IPS DF 6.9 (cell line): ENCODE data around the gene CCNE1.

Source experiments
- DNase-seq: peaks from one replicate; pipeline ENCODE4 v3.0.0-alpha.2; 2013; ENCODE audit warnings: low read depth, low spot score
- H3K27ac ChIP-seq: one replicate; pipeline ENCODE4 v1.5.1; 2013; ENCODE audit warnings: low read length, control low read depth
- H3K27me3 ChIP-seq: 2 replicates; pipeline ENCODE4 v1.6.1; 2013; ENCODE audit warnings: mild to moderate bottlenecking, low read length; ENCODE audit not compliant: control insufficient read depth, insufficient read depth
- H3K36me3 ChIP-seq: 2 replicates; pipeline ENCODE4 v1.6.1; 2013; ENCODE audit warnings: low read length; ENCODE audit not compliant: control insufficient read depth, insufficient read depth
- H3K4me1 ChIP-seq: 2 replicates; pipeline ENCODE4 v1.6.1; 2013; ENCODE audit warnings: low read length; ENCODE audit not compliant: control insufficient read depth, insufficient read depth
- H3K4me3 ChIP-seq: 2 replicates; pipeline ENCODE4 v1.5.1; 2013; ENCODE audit warnings: mild to moderate bottlenecking, low read length
- H3K9me3 ChIP-seq: 2 replicates; pipeline ENCODE4 v1.6.1; 2013; ENCODE audit warnings: low read length, inconsistent platforms; ENCODE audit not compliant: control insufficient read depth, insufficient read depth
- WGBS: extraction: QIAGEN DNeasy Blood & Tissue Kit; methylation state at CpG from one replicate; pipeline ENCODE4 v1.1.7; 2013; ENCODE audit warnings: mixed read lengths, missing lambda C conversion rate; ENCODE audit not compliant: insufficient read length, insufficient coverage; 5-methylcytosine and 5-hydroxymethylcytosine counted together

Gene CCNE1

GRCh38 chr19:29860492-29860891 is 48.7 kb downstream of the CCNE1 start:
- no peak for DNase-seq
- no peaks in the 10 kb centered on the region for H3K36me3 ChIP-seq
- WGBS = no CpG with 5 or more reads among the region's 3 CpGs
- H3K27ac ChIP-seq = no peak overlapping the region
- H3K27me3 ChIP-seq = no peaks in the 10 kb centered on the region
- no peaks in the 10 kb centered on the region for H3K9me3 ChIP-seq
- no peak overlapping the region for H3K4me3 ChIP-seq
- peaks cover 5% of the 10 kb centered on the region for H3K4me1 ChIP-seq

DNA sequence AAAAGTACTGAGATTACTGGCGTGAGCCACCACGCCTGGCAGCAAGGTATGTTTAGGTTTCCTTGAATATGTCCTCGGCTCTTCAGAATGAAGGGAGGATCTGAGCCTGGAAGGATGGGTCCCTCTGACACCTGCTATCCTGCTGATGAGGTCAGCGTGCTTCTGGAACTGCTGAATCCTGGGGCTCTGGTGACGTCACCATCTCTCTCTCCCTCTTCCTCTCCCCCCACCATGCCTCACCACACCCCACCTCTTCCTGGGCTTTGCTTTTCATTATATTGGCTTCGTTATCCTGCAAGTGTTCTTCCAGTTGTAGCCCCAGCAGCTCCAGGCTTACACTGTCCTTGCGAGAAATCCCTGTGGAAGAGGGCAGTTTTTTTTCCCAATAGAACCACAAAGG is 49.8 kb downstream of the CCNE1 start:
- peaks cover 5% of the 10 kb centered on the region for H3K4me1 ChIP-seq
- H3K27me3 ChIP-seq = no peaks in the 10 kb centered on the region
- H3K27ac ChIP-seq = no peak overlapping the region
- no peaks in the 10 kb centered on the region for H3K36me3 ChIP-seq
- no CpG with 5 or more reads among the region's 7 CpGs for WGBS
- H3K9me3 ChIP-seq = no peaks in the 10 kb centered on the region
- no peak overlapping the region for H3K4me3 ChIP-seq
- DNase-seq = no peak

DNA sequence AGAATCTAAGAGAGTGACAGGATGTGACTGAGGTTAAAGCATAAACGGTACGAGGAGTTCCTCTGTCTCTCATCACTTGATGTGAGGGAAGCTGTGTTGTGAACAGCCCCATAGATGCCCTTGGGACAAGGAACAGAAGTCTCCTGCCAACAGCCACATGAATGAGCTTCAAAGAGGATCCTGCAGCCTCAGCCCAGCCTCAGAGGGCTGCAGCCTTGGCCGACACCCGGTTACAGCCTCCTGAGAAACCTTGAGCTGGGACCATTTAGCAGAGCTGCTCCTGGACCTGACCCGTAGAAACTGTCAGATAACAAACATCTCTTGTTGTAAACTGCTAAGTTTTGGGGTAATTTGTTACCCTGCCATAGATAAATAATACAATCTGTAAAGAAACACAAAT is 54.2 kb downstream of the CCNE1 start:
- Histone ChIP-seq H3K4me1 (no peaks in the 10 kb centered on the region; the same call in 1 of the 2 replicates), H3K27ac (no peak overlapping the region), H3K36me3 (no peaks in the 10 kb centered on the region), H3K4me3 (no peak overlapping the region), H3K27me3 (no peaks in the 10 kb centered on the region), H3K9me3 (no peaks in the 10 kb centered on the region)
- no CpG with 5 or more reads among the region's 5 CpGs for WGBS
- DNase-seq = no peak

- Histone ChIP-seq H3K27ac (no peak overlapping the region), H3K27me3 (peaks cover 3% of the 10 kb centered on the region; the same call in 1 of the 2 replicates), H3K9me3 (no peaks in the 10 kb centered on the region), H3K36me3 (no peaks in the 10 kb centered on the region), H3K4me1 (no peaks in the 10 kb centered on the region; the same call in 1 of the 2 replicates), H3K4me3 (no peak overlapping the region)
- WGBS = no CpG with 5 or more reads among the region's 1 CpG
- no peak for DNase-seq
These were observed 56.2 kb downstream of the CCNE1 start for GRCh38 chr19:29867984-29868383.

GRCh38 chr19:29871143-29871542 is 59.4 kb downstream of the CCNE1 start:
- Histone ChIP-seq H3K27me3 (peaks cover 3% of the 10 kb centered on the region; the same call in 1 of the 2 replicates), H3K27ac (no peak overlapping the region), H3K36me3 (no peaks in the 10 kb centered on the region), H3K4me1 (no peaks in the 10 kb centered on the region), H3K9me3 (no peaks in the 10 kb centered on the region), H3K4me3 (no peak overlapping the region)
- WGBS = no CpG with 5 or more reads among the region's 2 CpGs
- DNase-seq = no peak

DNA sequence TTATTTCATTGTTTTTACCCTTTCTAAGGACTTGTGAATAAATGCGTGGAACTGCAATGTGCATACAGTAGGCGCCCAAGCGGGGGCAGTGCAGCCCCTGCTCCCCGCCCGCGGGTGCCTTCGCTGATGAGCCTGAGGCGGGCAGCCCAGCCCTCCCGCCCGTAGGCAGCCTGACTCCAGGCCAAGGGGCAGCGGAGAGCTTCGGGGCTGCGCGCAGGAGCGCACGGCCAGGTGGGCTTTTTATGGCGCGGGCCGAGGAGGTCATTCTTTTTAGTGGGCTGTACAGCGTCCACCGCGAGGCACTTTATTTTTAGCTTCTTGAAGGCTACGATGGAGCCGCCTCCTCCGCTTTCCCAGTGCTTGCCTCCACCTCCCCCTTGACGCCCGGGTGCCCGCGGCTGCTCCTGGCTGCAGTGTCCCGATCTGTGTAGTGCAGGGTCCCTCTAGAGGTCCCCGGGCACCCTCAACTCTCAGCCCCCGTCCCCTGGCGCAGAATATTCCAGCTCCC is 60.5 kb downstream of the CCNE1 start:
- H3K4me3 ChIP-seq = peak overlapping the region; percentile 17; the same call in 1 of the 2 replicates
- no CpG with 5 or more reads among the region's 33 CpGs for WGBS
- peaks cover 3% of the 10 kb centered on the region; the same call in 1 of the 2 replicates for H3K27me3 ChIP-seq
- H3K36me3 ChIP-seq = no peaks in the 10 kb centered on the region
- no peaks in the 10 kb centered on the region for H3K9me3 ChIP-seq
- no peak for DNase-seq
- no peak overlapping the region for H3K27ac ChIP-seq
- no peaks in the 10 kb centered on the region for H3K4me1 ChIP-seq

DNA sequence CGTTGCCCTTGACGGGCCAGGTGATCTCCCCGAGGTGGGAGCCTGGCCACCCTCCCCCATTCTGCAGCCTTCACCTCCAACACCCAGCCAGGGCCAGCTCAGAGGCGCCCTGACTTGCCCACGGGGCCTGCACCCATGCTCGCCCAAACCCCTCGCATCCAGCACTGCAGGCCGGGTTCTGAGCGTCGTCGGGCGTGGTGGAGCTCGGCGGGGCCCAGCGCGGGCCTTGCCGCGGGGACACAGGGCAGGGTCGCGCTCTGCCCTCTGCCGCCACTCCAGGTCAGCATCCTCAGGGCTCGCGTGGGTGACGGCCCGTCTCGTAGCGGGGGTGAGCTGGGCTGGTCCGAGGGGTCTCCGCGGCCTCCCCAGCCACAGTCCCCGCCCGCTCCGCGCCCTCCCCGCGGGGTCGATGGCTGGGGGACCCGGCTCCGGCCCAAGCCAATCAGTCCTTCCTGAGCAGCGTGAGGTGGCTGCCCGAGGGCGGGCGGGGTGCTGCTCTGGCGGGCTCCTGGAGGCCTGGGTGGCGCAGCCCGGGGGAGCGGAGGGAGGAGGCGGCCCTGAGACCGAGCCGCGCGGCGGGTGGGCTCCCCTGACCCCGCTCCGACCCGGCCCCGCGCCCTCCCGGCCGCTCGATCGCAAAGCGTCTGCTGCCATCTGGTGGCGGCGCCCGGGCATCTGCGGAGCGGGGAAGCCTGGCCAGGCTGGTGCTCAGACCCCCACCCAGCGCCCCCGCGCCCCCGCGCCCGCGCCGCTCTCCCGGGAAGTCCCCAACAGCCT is 61.4 kb downstream of the CCNE1 start:
- no peak overlapping the region for H3K27ac ChIP-seq
- DNase-seq = no peak

More for the DNA sequence above, 61.4 kb downstream of the CCNE1 start:
- H3K4me3 ChIP-seq = peak overlapping the region; percentile 49; the same call in 1 of the 2 replicates
- peaks cover 3% of the 10 kb centered on the region; the same call in 1 of the 2 replicates for H3K27me3 ChIP-seq
- no peaks in the 10 kb centered on the region for H3K9me3 ChIP-seq
- H3K4me1 ChIP-seq = no peaks in the 10 kb centered on the region
- H3K36me3 ChIP-seq = no peaks in the 10 kb centered on the region
- WGBS = no CpG with 5 or more reads among the region's 77 CpGs
